HFF-Myc (cell line): ENCODE measurements around the gene DPP7.

ENCODE experiments used
- DNase-seq: peaks from one replicate; pipeline ENCODE4 v3.0.0-alpha.2; 2011; ENCODE audit warnings: low read depth; ENCODE audit errors: extremely low read depth
- H3K4me3 ChIP-seq: replicated peaks from 2 replicates; pipeline ENCODE4 v1.5.1; 2011; ENCODE audit warnings: low read depth, mild to moderate bottlenecking, control low read depth, low read length
- TF ChIP-seq, protein P1 (sequence below): IDR thresholded peaks from 2 replicates; pipeline ENCODE4 v1.5.1; 2012; ENCODE audit warnings: mild to moderate bottlenecking, low read depth, low read length, control low read depth; ENCODE audit errors: missing control alignments

Gene DPP7

GRCh38 chr9:137140151-137141012, 25.8 kb upstream of the DPP7 start:
- TF ChIP-seq, protein P1, sequence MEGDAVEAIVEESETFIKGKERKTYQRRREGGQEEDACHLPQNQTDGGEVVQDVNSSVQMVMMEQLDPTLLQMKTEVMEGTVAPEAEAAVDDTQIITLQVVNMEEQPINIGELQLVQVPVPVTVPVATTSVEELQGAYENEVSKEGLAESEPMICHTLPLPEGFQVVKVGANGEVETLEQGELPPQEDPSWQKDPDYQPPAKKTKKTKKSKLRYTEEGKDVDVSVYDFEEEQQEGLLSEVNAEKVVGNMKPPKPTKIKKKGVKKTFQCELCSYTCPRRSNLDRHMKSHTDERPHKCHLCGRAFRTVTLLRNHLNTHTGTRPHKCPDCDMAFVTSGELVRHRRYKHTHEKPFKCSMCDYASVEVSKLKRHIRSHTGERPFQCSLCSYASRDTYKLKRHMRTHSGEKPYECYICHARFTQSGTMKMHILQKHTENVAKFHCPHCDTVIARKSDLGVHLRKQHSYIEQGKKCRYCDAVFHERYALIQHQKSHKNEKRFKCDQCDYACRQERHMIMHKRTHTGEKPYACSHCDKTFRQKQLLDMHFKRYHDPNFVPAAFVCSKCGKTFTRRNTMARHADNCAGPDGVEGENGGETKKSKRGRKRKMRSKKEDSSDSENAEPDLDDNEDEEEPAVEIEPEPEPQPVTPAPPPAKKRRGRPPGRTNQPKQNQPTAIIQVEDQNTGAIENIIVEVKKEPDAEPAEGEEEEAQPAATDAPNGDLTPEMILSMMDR, result no peak
- DNase-seq, result no peak

DNA sequence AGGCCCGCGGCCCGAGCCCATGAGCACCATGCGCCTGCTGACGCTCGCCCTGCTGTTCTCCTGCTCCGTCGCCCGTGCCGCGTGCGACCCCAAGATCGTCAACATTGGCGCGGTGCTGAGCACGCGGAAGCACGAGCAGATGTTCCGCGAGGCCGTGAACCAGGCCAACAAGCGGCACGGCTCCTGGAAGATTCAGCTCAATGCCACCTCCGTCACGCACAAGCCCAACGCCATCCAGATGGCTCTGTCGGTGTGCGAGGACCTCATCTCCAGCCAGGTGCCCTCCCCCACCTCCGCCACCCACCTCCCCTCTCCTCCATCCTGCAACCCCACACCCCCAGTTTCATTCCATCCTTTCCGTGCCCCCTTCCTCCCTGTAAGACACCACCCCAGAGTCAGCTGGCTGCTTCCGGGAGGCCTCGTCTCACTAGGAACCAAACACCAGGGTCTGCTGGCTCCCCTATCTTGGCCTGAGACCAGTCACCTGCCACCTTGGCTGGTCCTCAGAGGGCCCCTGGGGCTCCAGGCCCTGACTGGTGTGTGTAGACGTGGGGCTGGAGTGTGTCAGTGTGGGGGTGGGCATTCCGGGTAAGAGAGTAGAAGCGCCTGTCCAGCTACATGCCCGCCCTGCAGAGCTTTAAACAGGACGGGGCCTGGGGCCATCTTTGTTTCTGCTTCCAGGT, 25.1 kb upstream of the DPP7 start:
- DNase-seq, result no peak
- TF ChIP-seq, protein P1, result no peak
- H3K4me3 ChIP-seq, result no peak overlapping the region

More at GRCh38 chr9:137140151-137141012, 25.8 kb upstream of the DPP7 start:
- no peak overlapping the region for H3K4me3 ChIP-seq

- DNase-seq, result no peak
- TF ChIP-seq, protein P1, result no peak
- no peak within 1 kb of the TSS for H3K4me3 ChIP-seq
Measured at GRCh38 chr9:137138722-137139467, 24.4 kb upstream of the DPP7 start, which contains the start of gene GRIN1. TSS of gene GRIN1 (plus strand) at chr9:137139154. CDS start at chr9:137139487, 333 bp downstream.

GRCh38 chr9:137138058-137138721, 23.7 kb upstream of the DPP7 start:
- DNase-seq, result no peak
- no peak overlapping the region for H3K4me3 ChIP-seq

DNA sequence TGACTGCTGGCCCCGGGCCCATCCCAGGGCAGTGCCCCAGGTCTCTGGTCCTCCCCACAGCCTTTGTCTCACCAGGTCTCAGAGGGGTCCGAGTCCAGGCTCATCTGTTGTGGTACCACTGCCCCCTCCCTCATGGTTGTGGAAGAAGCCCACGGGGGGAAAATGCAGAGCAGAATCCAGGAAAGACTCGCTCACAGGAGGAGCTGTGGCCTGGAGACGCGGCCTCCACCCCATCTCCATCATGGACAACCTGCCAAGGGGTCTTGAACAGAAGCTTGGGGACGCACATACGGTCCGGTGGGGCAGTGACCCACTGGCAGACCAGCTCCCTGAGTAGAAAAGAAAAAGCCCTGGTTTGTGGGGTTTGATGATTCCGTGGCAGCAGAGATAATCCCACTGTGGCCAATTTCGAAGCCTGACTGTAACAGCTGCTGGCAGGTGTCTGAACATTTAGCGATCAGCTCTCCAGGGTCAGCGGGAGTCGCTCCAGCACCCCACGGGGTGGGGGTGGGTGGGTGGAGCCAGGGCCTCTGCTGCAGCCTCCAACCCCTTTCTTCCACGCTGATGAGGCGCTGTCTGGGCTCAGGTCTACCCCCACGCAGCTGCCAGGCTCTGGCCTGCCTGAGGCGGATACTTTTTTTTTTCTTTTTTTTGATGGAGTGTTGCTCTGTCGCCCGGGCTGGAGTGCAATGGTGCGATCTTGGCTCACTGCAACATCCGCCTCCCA, 22.5 kb upstream of the DPP7 start:
- no peak for DNase-seq
- TF ChIP-seq, protein P1, result no peak
- no peak overlapping the region for H3K4me3 ChIP-seq

More at GRCh38 chr9:137138058-137138721, 23.7 kb upstream of the DPP7 start:
- TF ChIP-seq, protein P1, result no peak
